HCT116 (cell line): Measurements from ENCODE around the gene RHOU. TPM values are rescaled to one million over a fixed set of nuclear protein-coding genes. Genes with fewer than 3 reads are reported as not detected.
A peak's percentile ranks its signal among the peaks of the same experiment; 100 is the strongest.

Experiments used
- ATAC-seq: fragments of 200-7000 bp; cut with Tn5 transposase; 2 replicates; pipeline ENCODE4 v1.9.1; 2020; ENCODE audit warnings: mild to moderate bottlenecking, moderate library complexity
- BruUV-seq: library from RNA; stranded (reverse); fragments of 400-500 nt; replicated peaks from 2 replicates; lab custom pipeline; 2021; lab: Mats Ljungman, UMichigan
- CTCF ChIA-PET: fragments of 300-600 bp; sonication (Branson Sonifier 250); formaldehyde crosslinking; loops from one replicate; lab custom pipeline; 2021; ENCODE audit warnings: antibody characterized with exemption; lab: Charles Lee
- POLR2A ChIA-PET: fragments of 300-600, 350-600 bp; sonication (Branson Sonifier 250); formaldehyde crosslinking; loops from one replicate; lab custom pipeline; 2021; ENCODE audit warnings: antibody characterized with exemption; lab: Charles Lee
- RAD21 ChIA-PET, 2 experiments: fragments of 300-600 bp; sonication (Branson Sonifier 250); formaldehyde crosslinking; loops; one replicate each; lab custom pipeline; 2023; ENCODE audit warnings: low total read pairs in 2 of 2; ENCODE audit not compliant: uncharacterized antibody in 2 of 2, unreplicated experiment in 2 of 2, low non-redundant PET in 1 of 2; lab: Charles Lee
- DNase-seq: peaks from one replicate; pipeline ENCODE4 v3.0.0-alpha.2; 2010; ENCODE audit warnings: low read depth, low spot score
- H2AFZ ChIP-seq: fragments of 200-600 bp; shearing (Covaris generic), sonication (generic); 2 replicates; pipeline ENCODE4 v1.6.1; 2017; ENCODE audit warnings: low read depth, mixed run types, mixed read lengths, antibody characterized with exemption, low read length; ENCODE audit not compliant: poor library complexity, severe bottlenecking
- H3K27ac ChIP-seq: 2 replicates; pipeline ENCODE4 v1.5.1; 2012; ENCODE audit warnings: low read depth, low read length
- H3K27me3 ChIP-seq: fragments of 200-600 bp; sonication (generic); 2 replicates; pipeline ENCODE4 v1.6.1; 2016; ENCODE audit warnings: mixed run types, low read length, mixed read lengths; ENCODE audit not compliant: insufficient read depth
- H3K36me3 ChIP-seq, 2 experiments: fragments of 200-500 bp in 1 of 2; fragments of 200-600 bp in 1 of 2; sonication (Bioruptor generic) in 1 of 2; sonication (generic) in 1 of 2; 2 replicates each; pipeline versions ENCODE4 v1.5.1 to v1.6.1; 2014 to 2016; ENCODE audit warnings: low read length in 2 of 2, inconsistent platforms in 1 of 2, mixed read lengths in 1 of 2, mixed run types in 1 of 2; ENCODE audit not compliant: insufficient read depth in 2 of 2, control insufficient read depth in 1 of 2
- H3K4me1 ChIP-seq, 2 experiments: fragments of 200-600 bp in 1 of 2; sonication (generic) in 1 of 2; 2 replicates each; pipeline versions ENCODE4 v1.5.1 to v1.6.1; 2012 to 2017; ENCODE audit warnings: low read length in 2 of 2, inconsistent platforms in 1 of 2, mild to moderate bottlenecking in 1 of 2, mixed read lengths in 1 of 2, mixed run types in 1 of 2, moderate library complexity in 1 of 2; ENCODE audit not compliant: insufficient read depth in 2 of 2, control insufficient read depth in 1 of 2
- H3K4me2 ChIP-seq: fragments of 200-600 bp; sonication (generic); 2 replicates; pipeline ENCODE4 v1.6.1; 2017; ENCODE audit warnings: mixed run types, low read length, mixed read lengths
- H3K4me3 ChIP-seq, 2 experiments: fragments of 200-600 bp in 1 of 2; sonication (generic) in 1 of 2; replicated peaks in 1 of 2; 2 replicates each; pipeline ENCODE4 v1.5.1; 2011 to 2016; ENCODE audit warnings: low read length in 2 of 2, control low read depth in 1 of 2, low read depth in 1 of 2, mild to moderate bottlenecking in 1 of 2, mixed read lengths in 1 of 2, mixed run types in 1 of 2
- H3K79me2 ChIP-seq: fragments of 200-600 bp; sonication (generic); 2 replicates; pipeline ENCODE4 v1.6.1; 2017; ENCODE audit warnings: mild to moderate bottlenecking, mixed run types, low read length, moderate library complexity, mixed read lengths; ENCODE audit not compliant: insufficient read depth
- H3K9ac ChIP-seq: fragments of 200-600 bp; sonication (generic); 2 replicates; pipeline ENCODE4 v1.6.1; 2016; ENCODE audit warnings: low read length, mixed read lengths
- H3K9me2 ChIP-seq: fragments of 200-600 bp; sonication (generic), shearing (Covaris generic); 2 replicates; pipeline ENCODE4 v1.6.1; 2017; ENCODE audit warnings: mixed run types, mild to moderate bottlenecking, moderate library complexity; ENCODE audit not compliant: insufficient read depth
- H3K9me3 ChIP-seq, 2 experiments: fragments of 200-500 bp in 1 of 2; fragments of 200-600 bp in 1 of 2; sonication (Bioruptor generic) in 1 of 2; sonication (generic) in 1 of 2; 2 replicates each; pipeline ENCODE4 v1.6.1; 2014 to 2017; ENCODE audit warnings: low read length in 2 of 2, mixed read lengths in 2 of 2, inconsistent platforms in 1 of 2, low read depth in 1 of 2, mild to moderate bottlenecking in 1 of 2, mixed run types in 1 of 2, moderate library complexity in 1 of 2; ENCODE audit not compliant: control insufficient read depth in 1 of 2, insufficient read depth in 1 of 2
- H4K20me1 ChIP-seq: fragments of 200-600 bp; sonication (generic), shearing (Covaris generic); 2 replicates; pipeline ENCODE4 v1.6.1; 2017; ENCODE audit warnings: mixed run types, mild to moderate bottlenecking, moderate library complexity; ENCODE audit not compliant: insufficient read depth
- CBX3 ChIP-seq: IDR thresholded peaks from 2 replicates; pipeline ENCODE4 v1.6.1; 2012; ENCODE audit warnings: low read depth
- CEBPB ChIP-seq: IDR thresholded peaks from 2 replicates; pipeline ENCODE4 v1.6.1; 2012; ENCODE audit warnings: low read depth
- CTCF ChIP-seq, 3 experiments: fragments of 200-600 bp in 1 of 3; sonication (generic) in 1 of 3; IDR thresholded peaks in 2 of 3; conservative IDR thresholded peaks in 1 of 3; 2 replicates each; pipeline ENCODE4 v1.5.1; 2012 to 2017; ENCODE audit warnings: low read depth in 2 of 3, low read length in 2 of 3, antibody characterized with exemption in 1 of 3, borderline replicate concordance in 1 of 3, control low read depth in 1 of 3, mild to moderate bottlenecking in 1 of 3, mixed read lengths in 1 of 3, mixed run types in 1 of 3, moderate library complexity in 1 of 3; ENCODE audit not compliant: insufficient read depth in 1 of 3
- ELF1 ChIP-seq: IDR thresholded peaks from 2 replicates; pipeline ENCODE4 v1.6.1; 2012; ENCODE audit warnings: low read depth, borderline replicate concordance
- EZH2 ChIP-seq: fragments of 200-600 bp; sonication (generic); IDR thresholded peaks from 2 replicates; pipeline ENCODE4 v1.6.1; 2017; ENCODE audit warnings: antibody characterized with exemption, mixed run types
- EZH2phosphoT487 ChIP-seq: fragments of 200-600 bp; IDR thresholded peaks from 2 replicates; pipeline ENCODE4 v1.6.1; 2018; ENCODE audit warnings: antibody characterized with exemption, borderline replicate concordance
- POLR2A ChIP-seq: IDR thresholded peaks from 2 replicates; pipeline ENCODE4 v1.7.0; 2011; ENCODE audit warnings: borderline replicate concordance; ENCODE audit not compliant: insufficient read depth, insufficient read length; ENCODE audit errors: extremely low read depth
- POLR2AphosphoS5 ChIP-seq: IDR thresholded peaks from 2 replicates; pipeline ENCODE4 v1.6.1; 2011; ENCODE audit warnings: mild to moderate bottlenecking, low read depth, low read length, moderate library complexity
- RAD21 ChIP-seq: IDR thresholded peaks from 2 replicates; pipeline ENCODE4 v1.6.1; 2012; ENCODE audit warnings: low read depth, mild to moderate bottlenecking
- SIN3A ChIP-seq: IDR thresholded peaks from 2 replicates; pipeline ENCODE4 v1.6.1; 2012; ENCODE audit warnings: low read depth
- SRF ChIP-seq: IDR thresholded peaks from 2 replicates; pipeline ENCODE4 v1.6.1; 2012; ENCODE audit warnings: low read depth
- YY1 ChIP-seq: IDR thresholded peaks from 2 replicates; pipeline ENCODE4 v1.6.1; 2011; ENCODE audit warnings: low read length, low read depth, moderate library complexity, mild to moderate bottlenecking; ENCODE audit not compliant: insufficient replicate concordance; ENCODE audit errors: extremely low read depth
- intact Hi-C: fragments of 100-400 bp; cut with micrococcal nuclease; formaldehyde crosslinking; loops from 2 replicates; pipeline ENCODE4 v1.10.0; 2022
- total RNA-seq: library from RNA; stranded (reverse); gene quantifications from one replicate; pipeline ENCODE4 v1.2.1, GENCODE V29; 2021; ENCODE audit not compliant: unreplicated experiment
- TF ChIP-seq, protein P1 (sequence below): IDR thresholded peaks from 2 replicates; pipeline ENCODE4 v1.6.1; 2012
- TF ChIP-seq, protein P2 (sequence below): IDR thresholded peaks from 2 replicates; pipeline ENCODE4 v1.6.1; 2012

RHOU gene
- total RNA-seq, 1 experiment from 2014 or later, result 4.0 TPM

GRCh38 chr1:228695015-228695955 lies 40.0 kb upstream of the RHOU start:
- no peak overlapping the region for H2AFZ ChIP-seq
- H3K36me3 ChIP-seq, result no peaks in the 10 kb centered on the region
- H3K79me2 ChIP-seq, result no peaks in the 10 kb centered on the region
- peak; percentile 49 for ATAC-seq
- ChIA-PET CTCF (no interaction called here), POLR2A (no interaction called here), RAD21 (no interaction called here)
- intact Hi-C loops, result loop anchor here (10.0 kb wide), 1 partner anchor 790 kb away; no protein-coding TSS in a partner anchor
- TF ChIP-seq, protein P1, sequence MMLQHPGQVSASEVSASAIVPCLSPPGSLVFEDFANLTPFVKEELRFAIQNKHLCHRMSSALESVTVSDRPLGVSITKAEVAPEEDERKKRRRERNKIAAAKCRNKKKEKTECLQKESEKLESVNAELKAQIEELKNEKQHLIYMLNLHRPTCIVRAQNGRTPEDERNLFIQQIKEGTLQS, result no peak
- no peak for TF ChIP-seq CTCF (IDR thresholded peaks at IDR 0.05 in 2 of 3, conservative IDR thresholded peaks at IDR 0.05 in 1 of 3; ENCODE audit: borderline replicate concordance in 1 of 3, insufficient read depth in 1 of 3, low read depth in 2 of 3, low read length in 2 of 3)
- TF ChIP-seq EZH2phosphoT487, result no peak
- TF ChIP-seq EZH2, result no peak
- TF ChIP-seq CBX3, result no peak
- TF ChIP-seq YY1, result no peak
- no peak for TF ChIP-seq RAD21
- TF ChIP-seq POLR2A, result no peak
- TF ChIP-seq POLR2AphosphoS5, result no peak
- no peak for TF ChIP-seq CEBPB
- no peak for TF ChIP-seq SIN3A
- TF ChIP-seq SRF, result no peak
- TF ChIP-seq, protein P2, sequence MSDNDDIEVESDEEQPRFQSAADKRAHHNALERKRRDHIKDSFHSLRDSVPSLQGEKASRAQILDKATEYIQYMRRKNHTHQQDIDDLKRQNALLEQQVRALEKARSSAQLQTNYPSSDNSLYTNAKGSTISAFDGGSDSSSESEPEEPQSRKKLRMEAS, result no peak
- no peak for TF ChIP-seq ELF1
- no peak overlapping the region for H3K27ac ChIP-seq
- peaks cover 4 to 10% of the 10 kb centered on the region in 2 experiments; a peak in 3 of 4 replicates for H3K4me1 ChIP-seq
- H3K9me3 ChIP-seq, result no peaks in the 10 kb centered on the region
- H3K9me2 ChIP-seq, result no peaks in the 10 kb centered on the region
- no TSS peak for BruUV-seq
- peak overlapping the region; percentile 6; the same call in 1 of the 2 replicates for H3K4me2 ChIP-seq
- no peaks in the 10 kb centered on the region for H3K27me3 ChIP-seq
- no peak overlapping the region for H3K9ac ChIP-seq
- H3K4me3 ChIP-seq, result no peak overlapping the region
- no peaks in the 10 kb centered on the region for H4K20me1 ChIP-seq
- DNase-seq, result no peak
